WTC11 (cell line): ENCODE measurements around the gene PRKCQ. TPM values are rescaled to one million over a fixed set of nuclear protein-coding genes. Genes with fewer than 3 reads are reported as not detected.
A peak's percentile ranks its signal among the peaks of the same experiment; 100 is the strongest.
"Not testable (repeated sequence)": the region's sequence is repeated elsewhere in the genome, so short reads cannot be mapped to it uniquely, and the experiment has no call there.

Experiments
- ATAC-seq: fragments of 200-7000 bp; cut with Tn5 transposase; 2 replicates; pipeline ENCODE4 v1.10.0; 2021; ENCODE audit warnings: mild to moderate bottlenecking, moderate library complexity
- CTCF ChIA-PET: fragments of 300-600 bp; sonication (Branson Sonifier 250); formaldehyde crosslinking; loops from one replicate; lab custom pipeline; 2021; ENCODE audit warnings: antibody characterized with exemption; lab: Charles Lee
- POLR2A ChIA-PET: fragments of 350-600 bp; sonication (Branson Sonifier 250); formaldehyde crosslinking; loops from one replicate; lab custom pipeline; 2021; ENCODE audit warnings: antibody characterized with exemption; lab: Charles Lee
- DNase-seq: peaks from one replicate; pipeline ENCODE4 v3.0.0; 2021; ENCODE audit warnings: low spot score
- H3K27ac Mint-ChIP-seq: 2 replicates; pipeline ENCODE4 v1.8.0; 2021; ENCODE audit warnings: mixed read lengths
- H3K27me3 Mint-ChIP-seq: 2 replicates; pipeline ENCODE4 v1.8.0; 2021; ENCODE audit warnings: low read depth, mild to moderate bottlenecking, moderate library complexity, mixed read lengths
- H3K36me3 Mint-ChIP-seq: 2 replicates; pipeline ENCODE4 v1.8.0; 2021; ENCODE audit warnings: mixed read lengths
- H3K4me1 Mint-ChIP-seq: 2 replicates; pipeline ENCODE4 v1.8.0; 2022; ENCODE audit warnings: mixed read lengths
- H3K4me3 Mint-ChIP-seq: 2 replicates; pipeline ENCODE4 v1.8.0; 2021; ENCODE audit warnings: mild to moderate bottlenecking, moderate library complexity, mixed read lengths
- H3K9me3 Mint-ChIP-seq: 2 replicates; pipeline ENCODE4 v1.8.0; 2021; ENCODE audit warnings: mixed read lengths
- ATF1 ChIP-seq: sonication (generic); formaldehyde crosslinking; IDR thresholded peaks from 2 replicates; pipeline ENCODE4 v1.8.1; 2023; ENCODE audit warnings: mild to moderate bottlenecking, moderate library complexity, missing genetic modification reagents
- CBFB ChIP-seq: sonication (generic); formaldehyde crosslinking; IDR thresholded peaks from 2 replicates; pipeline ENCODE4 v1.8.1; 2022; ENCODE audit warnings: mild to moderate bottlenecking, low read depth, missing genetic modification reagents
- FOXJ3 ChIP-seq: sonication (generic); formaldehyde crosslinking; IDR thresholded peaks from 2 replicates; pipeline ENCODE4 v1.9.0; 2021; ENCODE audit warnings: missing genetic modification reagents, mild to moderate bottlenecking, borderline replicate concordance
- FOXP1 ChIP-seq: sonication (generic); formaldehyde crosslinking; IDR thresholded peaks from 2 replicates; pipeline ENCODE4 v1.8.0; 2022; ENCODE audit warnings: missing genetic modification reagents, mild to moderate bottlenecking, moderate library complexity, borderline replicate concordance
- GABPB1 ChIP-seq: sonication (generic); formaldehyde crosslinking; IDR thresholded peaks from 2 replicates; pipeline ENCODE4 v1.8.1; 2023; ENCODE audit warnings: mild to moderate bottlenecking, missing genetic modification reagents
- GTF2I ChIP-seq: fragments of 250-450 bp; sonication (Bioruptor Pico); conservative IDR thresholded peaks from 2 replicates; pipeline ENCODE4 v1.4.0; 2021; ENCODE audit warnings: mild to moderate bottlenecking
- IRF1 ChIP-seq: sonication (generic); formaldehyde crosslinking; IDR thresholded peaks from 2 replicates; pipeline ENCODE4 v1.8.0; 2023; ENCODE audit warnings: missing genetic modification reagents
- JUN ChIP-seq: sonication (generic); formaldehyde crosslinking; IDR thresholded peaks from 2 replicates; pipeline ENCODE4 v1.8.0; 2023; ENCODE audit warnings: mild to moderate bottlenecking, missing genetic modification reagents
- KAT7 ChIP-seq: sonication (generic); formaldehyde crosslinking; IDR thresholded peaks from 2 replicates; pipeline ENCODE4 v1.8.1; 2023; ENCODE audit warnings: missing genetic modification reagents, mild to moderate bottlenecking, borderline replicate concordance
- MLX ChIP-seq: sonication (generic); formaldehyde crosslinking; IDR thresholded peaks from 2 replicates; pipeline ENCODE4 v1.8.1; 2023; ENCODE audit warnings: mild to moderate bottlenecking, missing genetic modification reagents, moderate library complexity
- NR1H2 ChIP-seq: sonication (generic); formaldehyde crosslinking; IDR thresholded peaks from 2 replicates; pipeline ENCODE4 v1.9.0; 2021; ENCODE audit warnings: mild to moderate bottlenecking, moderate library complexity, missing genetic modification reagents
- SOX15 ChIP-seq: fragments of 250-450 bp; sonication (Bioruptor Pico); IDR thresholded peaks from 2 replicates; pipeline ENCODE4 v1.9.0; 2021; ENCODE audit warnings: mild to moderate bottlenecking
- STAT6 ChIP-seq: sonication (generic); formaldehyde crosslinking; conservative IDR thresholded peaks from 2 replicates; pipeline ENCODE4 v1.8.1; 2023; ENCODE audit warnings: mild to moderate bottlenecking, low read depth, missing genetic modification reagents, moderate library complexity
- TCF7 ChIP-seq: sonication (generic); formaldehyde crosslinking; IDR thresholded peaks from 2 replicates; pipeline ENCODE4 v1.8.0; 2022; ENCODE audit warnings: mild to moderate bottlenecking, low read depth, missing genetic modification reagents, moderate library complexity
- TEAD1 ChIP-seq: sonication (generic); formaldehyde crosslinking; IDR thresholded peaks from 2 replicates; pipeline ENCODE4 v1.8.0; 2022; ENCODE audit warnings: mild to moderate bottlenecking, missing genetic modification reagents
- TEAD4 ChIP-seq: sonication (generic); formaldehyde crosslinking; IDR thresholded peaks from 2 replicates; pipeline ENCODE4 v1.8.0; 2022; ENCODE audit warnings: mild to moderate bottlenecking, missing genetic modification reagents
- ZNF121 ChIP-seq: sonication (generic); formaldehyde crosslinking; IDR thresholded peaks from 2 replicates; pipeline ENCODE4 v1.8.0; 2023; ENCODE audit warnings: missing genetic modification reagents
- total RNA-seq: library from RNA; stranded (reverse); gene quantifications from 3 replicates; pipeline ENCODE4 v1.2.3, GENCODE V29; 2021
- TF ChIP-seq, protein P1 (sequence below): fragments of 250-450 bp; sonication (Bioruptor Pico); IDR thresholded peaks from 2 replicates; pipeline ENCODE4 v2.1.2; 2022; ENCODE audit warnings: mild to moderate bottlenecking, moderate library complexity
- TF ChIP-seq, protein P2 (sequence below): sonication (generic); formaldehyde crosslinking; IDR thresholded peaks from 2 replicates; pipeline ENCODE4 v1.8.0; 2022; ENCODE audit warnings: mild to moderate bottlenecking, missing genetic modification reagents

PRKCQ gene
- total RNA-seq, 1 experiment from 2014 or later: 8.7 TPM

GRCh38 chr10:6446711-6447110 is 133.4 kb downstream of the PRKCQ start:
- Mint-ChIP-seq H3K27ac (no peak overlapping the region), H3K4me1 (peaks cover 5% of the 10 kb centered on the region; the same call in 1 of the 2 replicates), H3K4me3 (no peak overlapping the region), H3K9me3 (no peaks in the 10 kb centered on the region), H3K27me3 (no peaks in the 10 kb centered on the region), H3K36me3 (peaks cover 11% of the 10 kb centered on the region)
- no peak for TF ChIP-seq GABPB1 (CRISPR knock-in tag)
- TF ChIP-seq TCF7 (CRISPR knock-in tag): no peak
- no peak for TF ChIP-seq ZNF121
- no peak for TF ChIP-seq SOX15 (CRISPR knock-in tag)
- TF ChIP-seq, protein P1, sequence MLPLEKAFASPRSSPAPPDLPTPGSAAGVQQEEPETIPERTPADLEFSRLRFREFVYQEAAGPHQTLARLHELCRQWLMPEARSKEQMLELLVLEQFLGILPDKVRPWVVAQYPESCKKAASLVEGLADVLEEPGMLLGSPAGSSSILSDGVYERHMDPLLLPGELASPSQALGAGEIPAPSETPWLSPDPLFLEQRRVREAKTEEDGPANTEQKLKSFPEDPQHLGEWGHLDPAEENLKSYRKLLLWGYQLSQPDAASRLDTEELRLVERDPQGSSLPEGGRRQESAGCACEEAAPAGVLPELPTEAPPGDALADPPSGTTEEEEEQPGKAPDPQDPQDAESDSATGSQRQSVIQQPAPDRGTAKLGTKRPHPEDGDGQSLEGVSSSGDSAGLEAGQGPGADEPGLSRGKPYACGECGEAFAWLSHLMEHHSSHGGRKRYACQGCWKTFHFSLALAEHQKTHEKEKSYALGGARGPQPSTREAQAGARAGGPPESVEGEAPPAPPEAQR (CRISPR knock-in tag): no peak
- TF ChIP-seq ATF1 (CRISPR knock-in tag): no peak
- TF ChIP-seq JUN (CRISPR knock-in tag): no peak
- TF ChIP-seq NR1H2 (CRISPR knock-in tag): no peak
- no peak for TF ChIP-seq GTF2I (CRISPR knock-in tag)
- TF ChIP-seq FOXJ3 (CRISPR knock-in tag): no peak
- ChIA-PET POLR2A (no interaction called here), CTCF (interaction anchor here (0.6 to 2.2 kb wide), 12 partner anchors 10 to 233 kb away, joined by 3 to 14 read pairs (median 6); partner anchors contain the start of gene PRKCQ)
- no peak for ATAC-seq
- DNase-seq: no peak

DNA sequence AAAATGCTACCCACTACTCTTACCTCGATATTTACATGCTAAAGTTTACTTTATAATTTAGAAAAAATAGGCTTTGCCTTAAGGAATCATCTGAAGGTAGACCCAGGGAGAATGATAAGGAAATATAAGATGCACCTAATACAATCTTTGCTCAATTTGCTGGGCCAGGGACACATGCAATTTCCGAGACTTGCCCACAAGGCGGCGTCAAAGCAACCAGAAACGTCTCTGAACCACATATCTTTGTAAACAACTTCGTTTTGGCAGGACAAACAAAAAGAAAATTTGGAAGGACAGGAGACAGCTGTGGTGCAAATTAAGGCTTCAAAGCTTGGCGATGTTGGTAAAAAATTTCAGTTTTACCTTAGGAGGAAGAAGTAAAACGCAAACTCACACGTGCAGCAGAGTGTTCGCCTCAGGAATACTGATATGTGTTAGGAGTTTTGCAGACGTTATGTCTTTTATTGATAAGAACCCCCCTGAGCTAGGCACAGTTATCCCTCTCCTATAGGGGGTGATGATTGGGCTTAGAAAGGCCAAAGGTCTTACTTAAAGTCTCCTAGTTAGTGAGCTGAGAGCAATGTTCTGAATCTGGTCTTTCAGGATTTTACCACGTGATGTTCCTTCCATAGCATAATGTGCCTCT is 134.3 kb downstream of the PRKCQ start:
- CTCF ChIA-PET: interaction anchor here (0.6 to 2.2 kb wide), 11 partner anchors 10 to 234 kb away, joined by 3 to 14 read pairs (median 4); partner anchors contain the start of gene PRKCQ
- DNase-seq (peak; percentile 51), ATAC-seq (peak; percentile 48; the same call in 1 of the 2 replicates)
- POLR2A ChIA-PET: interaction anchor here (0.6 kb wide), 1 partner anchor 268 kb away, joined by 3 read pairs; no protein-coding TSS in a partner anchor
- Mint-ChIP-seq H3K4me3 (no peak overlapping the region), H3K4me1 (peaks cover 5% of the 10 kb centered on the region; the same call in 1 of the 2 replicates), H3K27ac (0 out of 2 replicates have a peak overlapping the region, but pooled peaks have one; percentile 49), H3K36me3 (peaks cover 15% of the 10 kb centered on the region), H3K9me3 (no peaks in the 10 kb centered on the region)
- TF ChIP-seq CBFB (CRISPR knock-in tag) (no peak), KAT7 (CRISPR knock-in tag) (no peak), FOXP1 (CRISPR knock-in tag) (no peak), TEAD4 (no peak), STAT6 (CRISPR knock-in tag) (no peak), TEAD1 (CRISPR knock-in tag) (no peak)
- TF ChIP-seq, all 79 proteins: peak for 0
- no peaks in the 10 kb centered on the region for H3K27me3 Mint-ChIP-seq

GRCh38 chr10:6439875-6440274 is 140.2 kb downstream of the PRKCQ start:
- H3K9me3 Mint-ChIP-seq, ATAC-seq, H3K4me1 Mint-ChIP-seq, POLR2A ChIA-PET, CTCF ChIA-PET, DNase-seq, H3K27ac Mint-ChIP-seq, H3K4me3 Mint-ChIP-seq, H3K27me3 Mint-ChIP-seq: not testable (repeated sequence)
- H3K36me3 Mint-ChIP-seq: peaks cover 15% of the 10 kb centered on the region; the same call in 1 of the 2 replicates

DNA sequence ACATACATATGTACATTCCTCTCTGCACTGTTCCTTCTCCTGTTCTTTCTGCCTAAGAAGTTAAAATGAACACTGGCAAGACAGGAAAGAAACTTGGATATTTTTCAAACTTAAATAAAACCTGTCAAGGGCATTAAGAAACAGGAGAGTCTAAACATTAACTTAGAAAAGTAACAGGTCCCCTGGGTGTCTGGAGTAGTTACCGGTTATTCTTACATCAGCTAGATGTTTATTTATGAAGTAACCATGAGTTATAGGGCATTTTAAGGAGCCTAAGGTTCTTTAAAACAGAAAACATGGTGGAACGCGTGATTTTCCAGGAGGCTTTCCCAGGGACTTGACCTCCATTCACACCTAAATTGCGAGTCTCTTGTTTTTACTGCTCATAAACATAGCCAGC is 148.2 kb downstream of the PRKCQ start:
- no peak for ATAC-seq
- TF ChIP-seq, protein P1 (CRISPR knock-in tag): no peak
- TF ChIP-seq MLX (no peak), IRF1 (CRISPR knock-in tag) (no peak)
- TF ChIP-seq, protein P2, sequence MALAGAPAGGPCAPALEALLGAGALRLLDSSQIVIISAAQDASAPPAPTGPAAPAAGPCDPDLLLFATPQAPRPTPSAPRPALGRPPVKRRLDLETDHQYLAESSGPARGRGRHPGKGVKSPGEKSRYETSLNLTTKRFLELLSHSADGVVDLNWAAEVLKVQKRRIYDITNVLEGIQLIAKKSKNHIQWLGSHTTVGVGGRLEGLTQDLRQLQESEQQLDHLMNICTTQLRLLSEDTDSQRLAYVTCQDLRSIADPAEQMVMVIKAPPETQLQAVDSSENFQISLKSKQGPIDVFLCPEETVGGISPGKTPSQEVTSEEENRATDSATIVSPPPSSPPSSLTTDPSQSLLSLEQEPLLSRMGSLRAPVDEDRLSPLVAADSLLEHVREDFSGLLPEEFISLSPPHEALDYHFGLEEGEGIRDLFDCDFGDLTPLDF (CRISPR knock-in tag): no peak

More for the DNA sequence above, 148.2 kb downstream of the PRKCQ start:
- Mint-ChIP-seq H3K27ac (no peak overlapping the region), H3K27me3 (no peaks in the 10 kb centered on the region), H3K4me1 (no peaks in the 10 kb centered on the region), H3K36me3 (no peaks in the 10 kb centered on the region; the same call in 1 of the 2 replicates), H3K4me3 (no peak overlapping the region), H3K9me3 (no peaks in the 10 kb centered on the region)
- POLR2A ChIA-PET: no interaction called here
- CTCF ChIA-PET: no interaction called here
- no peak for DNase-seq
